Urothelium cell line (cell line): ENCODE measurements around the gene GLI1.

Experiments
- DNase-seq: peaks from one replicate; pipeline ENCODE4 v3.0.0; 2011; ENCODE audit warnings: low spot score, mixed read lengths
- FAIRE-seq: peaks from 2 replicates; lab custom pipeline; 2011; peaks lifted over from hg19 to GRCh38; lab: Jason Lieb, UNC

GLI1 gene

DNA sequence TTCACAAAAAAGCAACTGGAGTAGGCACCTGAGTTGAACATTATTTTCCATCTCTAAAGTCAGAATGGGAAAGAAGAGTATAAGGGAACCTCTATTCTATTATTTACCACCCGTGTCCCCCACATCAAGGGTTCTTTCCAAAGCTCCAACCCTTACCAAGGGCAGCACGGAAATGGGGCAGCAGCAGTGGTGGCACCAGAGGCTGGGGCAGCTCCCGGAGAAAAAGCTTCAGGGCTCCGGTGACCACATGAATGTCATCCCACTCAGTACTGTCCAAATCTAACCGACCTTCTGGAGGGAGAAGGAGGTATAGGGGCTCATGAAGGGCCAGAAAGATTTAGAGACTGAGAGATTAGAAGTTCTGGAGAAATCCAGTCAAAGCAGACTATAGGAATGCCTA, 14.3 kb downstream of the GLI1 start:
- DNase-seq (no peak), FAIRE-seq (no peak)

DNA sequence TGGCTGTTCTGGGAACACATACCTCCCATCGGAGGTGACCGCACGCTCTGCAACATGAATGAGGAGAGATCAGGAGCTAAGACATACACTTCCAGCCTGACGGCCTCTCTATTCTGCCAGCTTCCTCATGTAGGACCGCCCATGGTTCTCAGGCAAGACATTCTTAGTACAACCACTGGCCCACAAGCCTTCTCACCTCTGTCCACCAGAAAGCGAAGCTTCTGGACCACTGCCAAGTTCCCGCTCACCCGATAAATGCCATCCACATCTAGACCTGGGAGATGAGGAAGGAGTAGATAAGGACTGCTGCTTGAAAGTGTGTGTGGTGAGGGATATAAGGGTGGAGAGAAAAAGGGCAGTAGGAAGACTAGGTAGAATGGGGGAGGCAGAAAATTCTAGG, 14.8 kb downstream of the GLI1 start:
- no peak for DNase-seq
- FAIRE-seq = no peak

DNA sequence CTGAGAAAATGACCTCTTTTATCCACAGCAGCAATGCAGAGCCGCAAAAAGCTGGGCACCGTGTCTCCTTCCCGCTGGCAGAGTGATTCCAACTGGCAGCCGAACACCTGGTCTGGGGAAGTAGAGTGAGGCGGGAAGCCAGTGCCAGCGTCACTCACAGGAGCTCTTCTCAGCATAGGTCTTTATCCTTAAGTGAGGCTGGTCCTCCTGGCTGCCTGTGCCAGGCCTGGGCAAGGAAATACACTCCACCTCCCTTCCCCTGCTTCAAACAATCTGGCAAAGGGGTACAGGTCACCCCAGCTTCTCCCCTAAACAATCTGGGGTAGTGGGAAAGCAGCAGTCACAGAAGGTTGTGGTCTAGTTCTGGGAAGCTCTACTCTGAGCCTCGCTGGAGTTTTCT, 15.3 kb downstream of the GLI1 start:
- DNase-seq (no peak), FAIRE-seq (no peak)

DNA sequence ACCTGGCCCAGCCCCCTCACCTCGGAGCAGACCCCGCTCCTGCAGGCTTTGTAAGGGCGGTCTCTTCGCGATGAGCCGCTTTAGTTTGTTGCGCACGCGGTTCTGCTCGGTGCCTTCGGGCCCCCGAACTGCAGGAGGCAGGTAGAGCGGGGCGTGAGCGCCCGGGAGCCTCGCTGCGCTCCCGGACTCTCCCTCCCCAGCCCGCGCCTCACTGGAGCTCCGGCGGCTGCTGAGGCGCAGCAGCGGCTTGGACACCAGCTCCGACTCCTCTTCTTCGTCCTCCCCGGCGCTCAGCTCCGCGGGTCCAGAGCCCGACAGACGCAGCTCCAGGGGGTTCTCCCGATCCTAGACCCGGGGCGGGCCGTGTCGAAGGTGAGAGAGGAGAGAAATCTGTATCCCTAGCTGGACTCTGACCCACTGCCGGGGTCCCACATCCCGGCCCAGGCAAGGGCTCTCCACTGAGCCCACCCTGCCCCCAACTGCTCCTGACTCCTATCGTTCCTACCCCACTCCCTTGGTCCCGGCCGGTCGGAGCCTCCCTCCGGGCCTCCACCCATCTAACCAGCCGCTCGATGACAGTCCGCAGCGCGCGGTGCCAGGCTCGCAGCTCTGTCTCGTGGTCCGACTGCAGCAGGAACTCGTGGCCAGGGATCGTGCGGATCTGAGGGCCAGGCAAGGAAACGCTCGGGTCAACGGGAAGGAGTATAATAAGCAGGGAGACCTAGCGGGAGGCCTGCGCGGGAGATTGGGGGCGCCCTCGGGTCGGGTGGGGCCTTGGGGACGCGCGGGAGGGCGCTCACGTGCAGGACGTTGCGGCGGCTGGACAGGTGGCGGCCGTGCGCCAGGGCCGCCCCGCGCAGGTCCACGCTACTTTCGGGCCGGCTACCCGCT, 15.9 kb downstream of the GLI1 start:
- DNase-seq = no peak
- FAIRE-seq = no peak

DNA sequence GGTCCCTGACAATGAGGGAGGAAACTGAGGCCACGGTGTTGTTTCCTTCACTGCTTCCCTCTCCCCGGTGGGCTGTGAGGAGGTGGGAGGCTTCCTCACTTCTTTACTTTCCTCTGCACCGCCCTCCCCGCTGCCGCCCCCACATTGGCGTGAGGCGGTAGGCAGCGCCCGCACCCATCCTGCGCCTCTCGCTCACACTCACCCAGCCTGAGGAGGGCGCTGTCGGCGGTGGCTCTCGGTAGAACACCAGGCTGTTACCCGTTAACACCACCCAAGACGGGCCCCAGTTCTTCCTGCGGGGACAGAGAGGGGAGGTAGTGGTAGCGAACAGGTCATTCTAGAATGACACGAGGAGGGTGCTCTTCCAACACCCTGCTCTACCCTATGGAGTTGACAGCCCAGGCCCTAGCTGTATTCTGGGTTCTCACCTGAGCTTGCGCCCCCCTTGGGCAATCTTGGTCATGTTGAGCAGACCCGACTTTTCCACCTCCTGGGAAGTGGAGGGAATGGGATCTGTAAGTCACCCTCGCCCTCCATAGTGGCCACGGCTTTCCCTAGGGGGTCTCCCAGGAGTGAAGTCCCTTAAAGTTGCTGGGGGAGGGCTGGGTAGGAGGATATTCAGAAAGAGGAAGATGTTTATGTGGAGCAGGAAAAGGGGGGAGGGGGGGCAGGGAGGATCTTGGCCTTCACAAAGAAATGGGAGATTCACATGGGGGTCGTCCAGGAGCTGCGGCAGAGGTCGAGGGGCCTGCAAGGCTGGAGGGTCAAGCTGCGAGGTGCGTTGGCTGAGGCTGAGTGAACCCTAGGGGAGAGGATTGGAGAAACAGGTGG, 16.8 kb downstream of the GLI1 start:
- DNase-seq = no peak
- no peak for FAIRE-seq

DNA sequence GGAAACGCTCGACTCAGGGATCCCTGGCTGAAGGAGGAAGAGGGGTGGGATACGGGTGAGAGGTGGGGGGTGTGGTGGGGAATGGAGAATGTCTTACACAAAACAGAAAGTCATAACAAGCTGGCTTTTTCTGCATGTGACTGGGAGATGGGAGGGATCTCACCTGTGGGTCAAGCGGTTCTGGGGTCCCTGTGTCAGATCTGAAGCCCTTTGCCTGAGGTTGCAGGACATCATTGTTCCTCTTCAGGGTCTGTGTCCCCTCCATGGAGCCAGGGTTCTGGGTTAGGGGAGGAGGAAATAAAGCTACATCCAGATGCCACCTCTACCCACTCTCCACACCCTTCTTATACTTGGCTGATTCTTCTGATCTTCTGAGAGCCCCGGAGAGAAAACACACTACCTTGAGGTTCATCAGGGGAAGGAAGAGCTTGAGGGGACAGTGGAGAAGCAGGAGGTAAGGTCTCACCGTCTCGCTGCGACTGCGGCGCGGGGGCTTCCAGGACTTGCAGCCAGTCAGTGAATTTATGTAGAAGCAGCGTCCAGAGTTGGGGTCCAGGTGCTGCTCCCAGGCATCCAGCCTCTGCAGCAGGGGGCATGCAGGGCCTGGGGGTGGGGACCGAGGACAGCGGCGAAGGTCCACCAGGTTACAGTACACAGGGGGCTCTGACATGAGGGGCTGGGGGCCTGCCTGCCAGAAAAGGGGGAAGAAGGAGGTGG, 17.6 kb downstream of the GLI1 start:
- DNase-seq (no peak), FAIRE-seq (no peak)

DNA sequence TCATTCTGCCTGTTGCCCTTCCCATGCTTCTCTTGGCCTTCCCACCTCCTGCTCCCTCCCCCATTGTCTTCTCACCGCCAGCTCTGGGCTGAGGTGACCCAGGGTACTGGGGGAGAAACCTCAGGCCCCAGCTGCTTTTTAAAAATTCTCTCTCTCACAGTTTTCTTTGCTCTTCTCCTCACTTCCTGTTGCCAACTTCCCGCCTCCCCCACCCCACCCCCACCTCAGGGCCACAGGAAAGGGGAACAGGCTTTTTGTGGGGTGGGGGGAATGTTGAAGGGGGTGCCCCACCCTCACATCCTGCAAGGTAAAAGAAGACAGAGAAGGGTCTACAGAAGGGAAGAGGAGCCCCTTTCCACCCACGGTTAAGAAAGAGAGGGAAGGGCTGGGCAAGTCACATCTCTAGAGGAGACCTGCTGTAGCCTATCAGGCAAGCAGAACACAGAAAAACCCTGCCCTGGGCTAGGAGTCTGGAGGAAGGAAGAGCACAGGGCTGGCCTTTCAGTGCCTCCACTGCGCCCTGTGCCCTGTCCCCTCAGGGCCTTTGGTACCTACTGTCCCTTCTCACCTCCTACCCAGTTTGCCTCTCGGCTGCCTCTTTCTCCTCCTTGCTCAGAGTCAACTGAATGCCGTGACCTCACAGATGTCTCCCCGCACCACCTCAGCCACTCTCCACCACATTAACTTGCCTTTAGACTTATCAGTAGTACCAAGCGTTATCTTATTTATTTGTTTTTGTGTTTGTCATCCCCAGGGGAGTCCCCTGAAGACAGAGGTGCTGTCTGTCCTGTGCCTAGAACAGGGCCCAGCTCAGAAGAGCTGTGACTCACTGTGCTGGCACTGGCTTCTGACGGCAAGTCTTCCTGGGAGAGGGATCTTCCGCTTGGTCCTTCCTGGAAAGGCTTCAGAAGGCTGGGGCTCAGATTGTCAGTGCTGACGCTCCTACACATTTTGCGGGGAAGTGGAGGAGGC, 18.4 kb downstream of the GLI1 start:
- FAIRE-seq = no peak
- no peak for DNase-seq

DNA sequence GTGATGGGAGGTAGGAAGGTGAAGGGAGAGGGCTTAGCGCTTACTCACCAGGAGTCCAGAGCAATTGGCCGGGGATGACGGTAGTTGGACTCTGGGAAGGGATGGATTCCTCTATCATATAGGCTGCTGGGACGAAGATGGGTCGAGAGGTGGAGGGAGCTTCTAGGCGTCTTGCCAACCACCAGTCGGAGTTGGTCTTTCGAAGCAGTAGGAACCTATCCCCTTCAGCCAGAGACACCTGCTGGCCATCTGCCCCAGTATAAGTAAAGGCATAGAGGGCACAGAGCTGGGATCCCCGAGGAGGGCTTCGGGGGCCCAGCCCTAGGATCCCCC, 19.4 kb downstream of the GLI1 start:
- DNase-seq = no peak
- no peak for FAIRE-seq

DNA sequence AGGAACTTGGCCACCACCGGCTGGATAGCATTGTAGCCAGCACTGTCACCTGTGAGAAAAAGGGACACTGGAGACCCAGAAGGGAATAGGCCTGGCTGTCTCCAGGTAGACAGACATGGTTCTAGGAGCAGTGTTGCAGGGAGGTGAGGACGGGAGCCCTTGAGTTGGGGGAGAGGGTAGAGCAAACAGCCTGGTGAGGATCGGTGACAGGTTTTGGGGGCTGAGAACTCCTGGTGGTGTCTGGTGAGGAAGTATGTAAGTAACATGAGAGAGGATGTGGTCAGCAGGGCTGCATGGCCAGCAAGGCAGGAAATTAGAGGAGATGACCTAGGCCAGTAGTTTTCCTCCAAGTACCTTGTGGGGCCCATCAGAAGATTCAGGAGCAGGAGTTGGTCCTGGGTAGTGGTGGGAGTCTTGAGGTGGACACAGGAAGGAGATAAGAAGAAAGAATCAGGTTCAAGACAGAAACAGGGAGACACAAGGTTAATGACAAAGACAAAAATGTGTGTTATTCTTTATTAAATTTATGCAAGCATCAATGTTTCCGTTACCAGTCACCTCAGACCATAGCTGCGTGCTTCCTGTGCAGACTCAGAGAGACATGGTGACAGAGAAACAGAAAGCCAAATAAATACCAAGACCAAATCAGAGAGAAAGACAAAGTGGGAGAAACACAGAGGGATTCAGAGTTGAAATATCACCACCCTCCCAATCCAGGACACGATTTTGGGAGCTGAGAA, 20.0 kb downstream of the GLI1 start, which contains the start of gene ARHGAP9:
Gene ARHGAP9 (minus strand): TSS at position 491 of the 740 bp plus-strand sequence. CDS start 460 bp downstream, at position 31.
- FAIRE-seq = no peak
- no peak for DNase-seq

DNA sequence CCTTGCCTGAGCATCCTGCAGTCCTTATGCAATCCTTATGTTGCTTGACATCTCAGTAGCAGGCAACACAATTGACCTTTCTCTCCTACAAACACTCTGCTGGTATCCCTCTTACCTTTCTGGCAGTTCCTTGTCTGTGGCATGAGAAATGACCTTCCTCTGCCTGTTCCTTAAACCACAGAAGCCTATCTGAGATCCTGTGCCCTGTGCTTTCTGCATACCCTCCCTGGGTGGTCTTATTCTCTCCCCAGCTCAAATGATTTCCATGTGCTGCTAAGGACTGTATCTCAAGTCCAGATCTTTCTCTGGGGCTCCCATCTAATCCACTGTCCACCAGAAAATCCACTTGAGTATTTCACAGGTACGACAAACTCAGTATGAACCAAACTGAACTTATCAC, 22.1 kb downstream of the GLI1 start:
- FAIRE-seq = no peak
- DNase-seq = no peak

DNA sequence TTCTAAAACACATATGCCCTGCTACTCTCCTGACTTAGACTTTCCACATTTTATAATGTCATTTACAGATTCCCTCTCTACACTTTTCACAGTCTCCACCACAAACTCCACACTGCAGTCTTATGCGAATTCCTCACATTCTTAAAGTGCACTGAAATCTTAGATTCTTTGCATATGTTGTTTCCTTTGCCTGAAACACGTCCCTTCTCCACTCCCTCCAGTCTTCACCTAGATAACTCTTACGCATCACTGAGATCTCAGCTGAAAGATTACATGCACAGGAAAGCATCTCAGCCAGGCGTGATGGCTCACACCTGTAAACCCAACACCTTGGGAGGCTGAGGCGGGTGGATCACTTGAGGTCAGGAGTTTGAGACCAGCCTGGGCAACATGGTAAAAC, 23.9 kb downstream of the GLI1 start:
- DNase-seq (no peak), FAIRE-seq (no peak)

DNA sequence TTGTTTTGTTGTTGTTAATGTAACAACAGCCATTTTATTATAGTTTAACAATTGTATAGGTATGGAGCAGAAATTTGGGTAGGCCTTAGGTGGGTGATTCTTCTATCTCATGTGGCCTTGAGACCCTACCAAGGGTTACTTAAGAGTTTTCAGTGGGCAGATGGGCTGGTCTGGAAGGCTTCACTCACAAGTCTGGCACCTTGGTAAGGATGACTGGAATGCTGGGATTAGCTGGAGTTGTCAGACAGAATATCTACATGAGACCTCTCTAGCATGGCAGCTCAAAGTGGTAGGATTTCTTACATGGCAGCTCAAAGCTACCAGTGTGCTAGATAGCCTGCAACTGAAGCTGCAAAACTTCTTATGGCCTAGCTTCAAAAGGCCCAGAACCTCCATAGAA, 26.1 kb downstream of the GLI1 start:
- FAIRE-seq = no peak
- DNase-seq = no peak

DNA sequence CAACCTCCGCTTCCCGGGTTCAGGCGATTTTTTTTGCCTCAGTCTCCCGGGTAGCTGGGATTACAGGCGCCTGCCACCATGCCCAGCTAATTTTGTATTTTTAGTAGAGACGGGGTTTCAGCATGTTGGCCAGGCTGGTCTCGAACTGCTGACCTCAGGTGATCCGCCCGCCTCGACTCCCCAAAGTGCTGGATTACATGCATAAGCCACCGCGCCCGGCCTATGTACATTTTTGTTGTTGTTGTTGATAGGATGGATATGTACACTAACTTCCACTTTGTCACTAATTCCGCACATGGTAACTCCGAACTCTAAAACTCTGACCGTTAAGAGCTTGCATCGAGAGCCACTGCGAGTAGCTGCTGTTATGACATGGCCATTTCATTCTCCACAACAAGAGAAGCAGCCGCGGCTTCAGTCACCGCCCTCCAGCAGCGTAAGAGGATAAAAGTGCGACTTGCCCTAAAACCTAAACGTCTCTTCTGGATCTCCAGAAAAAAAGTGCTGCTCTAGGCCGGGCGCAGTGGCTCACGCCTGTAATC, 27.5 kb downstream of the GLI1 start:
- FAIRE-seq = no peak
- DNase-seq = no peak

DNA sequence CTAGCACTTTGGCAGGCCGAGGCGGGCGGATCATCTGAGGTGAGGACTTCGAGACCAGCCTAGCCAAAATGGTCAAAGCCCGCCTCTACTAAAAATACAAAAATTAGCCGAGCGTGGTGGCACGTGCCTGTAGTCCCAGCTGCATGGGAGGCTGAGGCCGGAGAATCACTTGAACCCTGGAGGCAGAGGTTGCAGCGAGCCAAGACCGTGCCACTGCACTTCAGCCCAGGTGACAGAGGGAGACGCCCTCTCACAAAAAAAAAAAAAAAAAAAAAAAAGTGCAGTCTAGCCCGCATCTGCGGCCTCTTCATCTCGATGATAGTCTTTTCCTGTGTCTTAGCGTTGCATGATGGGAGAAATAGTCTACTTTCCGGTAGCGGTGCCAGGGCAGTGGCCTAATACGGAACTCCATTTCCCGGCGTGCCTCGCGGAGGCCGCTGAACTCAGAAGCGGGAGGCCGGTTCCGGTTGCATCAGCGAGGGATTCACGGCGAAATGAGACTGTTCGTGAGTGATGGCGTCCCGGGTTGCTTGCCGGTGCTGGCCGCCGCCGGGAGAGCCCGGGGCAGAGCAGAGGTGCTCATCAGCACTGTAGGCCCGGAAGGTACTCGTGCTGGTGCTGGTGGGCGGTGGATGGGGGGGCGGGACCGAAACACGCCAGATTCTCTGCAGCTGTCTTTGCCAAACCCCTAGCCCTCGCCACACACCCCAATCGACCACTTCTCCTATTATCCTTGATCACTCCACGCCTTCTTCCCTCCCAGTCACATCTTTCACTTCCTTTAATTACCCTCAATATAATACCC, 28.2 kb downstream of the GLI1 start, which contains the start of gene MARS1:
Gene MARS1 (plus strand): TSS at position 472 of the 805 bp plus-strand sequence. CDS start 23 bp downstream, at position 495.
- DNase-seq (peak; percentile 94), FAIRE-seq (no peak)

DNA sequence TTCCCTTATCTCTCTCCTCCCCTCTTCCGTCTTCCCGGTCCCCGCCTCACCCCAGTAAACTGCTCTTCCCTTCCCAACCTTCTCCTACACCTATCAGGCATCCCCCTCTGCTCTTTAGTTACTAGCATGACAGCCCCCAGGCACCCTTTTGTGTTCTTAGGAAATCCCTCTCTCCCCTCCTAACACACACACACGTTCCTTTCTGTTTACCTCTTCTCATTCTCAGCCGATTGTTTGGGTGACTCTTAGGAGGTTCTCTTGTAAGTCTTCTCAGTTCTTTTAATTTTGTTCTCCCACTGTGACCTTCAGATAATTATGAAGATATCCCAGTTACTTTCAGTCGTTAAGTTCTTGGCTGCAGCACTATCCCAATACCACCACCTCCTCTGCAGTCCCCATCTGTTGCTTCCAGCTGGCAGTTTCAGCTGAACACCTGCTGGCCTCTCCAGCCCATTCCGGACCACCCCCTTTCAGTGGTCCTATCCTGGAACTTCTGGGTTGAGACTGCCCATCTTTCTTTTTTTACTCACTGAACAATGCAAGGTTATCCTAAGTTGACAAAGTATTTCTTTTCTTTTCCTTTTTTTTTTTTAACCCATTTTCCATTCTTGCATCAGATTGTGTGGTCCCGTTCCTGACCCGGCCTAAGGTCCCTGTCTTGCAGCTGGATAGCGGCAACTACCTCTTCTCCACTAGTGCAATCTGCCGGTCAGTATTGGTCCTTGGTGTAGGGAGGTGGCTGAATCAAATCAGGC, 29.0 kb downstream of the GLI1 start:
- FAIRE-seq (no peak), DNase-seq (no peak)

DNA sequence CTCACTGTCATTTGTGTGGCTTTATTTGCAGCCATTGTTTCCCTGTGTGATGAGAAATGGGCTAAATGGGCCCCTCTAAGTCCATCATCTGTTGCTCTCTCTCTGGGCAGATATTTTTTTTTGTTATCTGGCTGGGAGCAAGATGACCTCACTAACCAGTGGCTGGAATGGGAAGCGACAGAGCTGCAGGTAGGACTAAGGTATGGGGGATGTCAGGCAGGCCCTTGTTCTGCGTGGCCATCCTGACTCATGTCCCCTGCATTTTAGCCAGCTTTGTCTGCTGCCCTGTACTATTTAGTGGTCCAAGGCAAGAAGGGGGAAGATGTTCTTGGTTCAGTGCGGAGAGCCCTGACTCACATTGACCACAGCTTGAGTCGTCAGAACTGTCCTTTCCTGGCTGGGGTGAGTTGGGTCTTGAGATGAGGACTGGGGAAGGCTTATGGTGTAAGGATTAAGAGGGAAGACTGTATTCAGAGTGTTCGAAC, 29.6 kb downstream of the GLI1 start:
- DNase-seq = no peak

DNA sequence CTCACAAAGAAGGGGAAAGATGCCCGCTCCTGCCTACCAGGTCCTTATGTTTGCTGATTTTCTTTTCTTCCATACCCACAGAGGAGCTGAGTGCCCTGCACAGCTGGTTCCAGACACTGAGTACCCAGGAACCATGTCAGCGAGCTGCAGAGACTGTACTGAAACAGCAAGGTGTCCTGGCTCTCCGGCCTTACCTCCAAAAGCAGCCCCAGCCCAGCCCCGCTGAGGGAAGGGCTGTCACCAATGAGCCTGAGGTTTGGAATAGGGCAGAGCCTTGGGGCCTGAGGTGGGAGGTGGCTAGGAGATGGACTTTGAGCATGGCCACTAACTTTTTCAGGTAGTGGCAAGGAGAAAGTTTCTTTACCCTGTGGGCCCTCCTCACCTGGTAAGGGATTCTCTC, 30.5 kb downstream of the GLI1 start:
- FAIRE-seq (no peak), DNase-seq (no peak)

More for the DNA sequence above, 29.6 kb downstream of the GLI1 start:
- no peak for FAIRE-seq
